Suppressor macrophage treated with lipopolysaccharide for 1 hour (primary cell): ENCODE results near the gene ZNF613.
A peak's percentile ranks its signal among the peaks of the same experiment; 100 is the strongest.
"Not testable (repeated sequence)": the region's sequence is repeated elsewhere in the genome, so short reads cannot be mapped to it uniquely, and the experiment has no call there.

ENCODE experiments used
- DNase-seq, 3 donors: peaks; one replicate each; pipeline ENCODE4 v3.0.0-alpha.2; 2020 to 2022

ZNF613 gene

GRCh38 chr19:51944798-51945552 is 17.7 kb downstream of the ZNF613 start:
- DNase-seq: no peak

- DNase-seq: no peak
Observed at GRCh38 chr19:51946602-51947001, 19.3 kb downstream of the ZNF613 start.

- no peak for DNase-seq
Observed at GRCh38 chr19:51948975-51949374, 21.7 kb downstream of the ZNF613 start.

DNA sequence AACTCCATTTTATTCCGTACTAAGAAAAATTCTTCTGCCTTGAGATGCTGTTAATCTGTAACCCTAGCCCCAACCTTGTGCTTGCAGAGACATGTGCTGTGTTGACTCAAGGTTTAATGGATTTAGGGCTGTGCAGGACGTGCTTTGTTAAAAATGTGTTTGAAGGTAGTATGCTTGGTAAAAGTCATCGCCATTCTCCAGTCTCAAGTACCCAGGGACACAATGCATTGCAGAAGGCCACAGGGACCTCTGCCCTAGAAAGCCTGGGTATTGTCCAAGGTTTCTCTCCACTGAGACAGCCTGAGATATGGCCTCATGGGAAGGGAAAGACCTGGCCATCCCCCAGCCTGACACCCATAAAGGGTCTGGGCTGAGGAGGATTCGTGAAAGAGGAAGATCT is 30.6 kb downstream of the ZNF613 start:
- DNase-seq: not testable (repeated sequence)

DNA sequence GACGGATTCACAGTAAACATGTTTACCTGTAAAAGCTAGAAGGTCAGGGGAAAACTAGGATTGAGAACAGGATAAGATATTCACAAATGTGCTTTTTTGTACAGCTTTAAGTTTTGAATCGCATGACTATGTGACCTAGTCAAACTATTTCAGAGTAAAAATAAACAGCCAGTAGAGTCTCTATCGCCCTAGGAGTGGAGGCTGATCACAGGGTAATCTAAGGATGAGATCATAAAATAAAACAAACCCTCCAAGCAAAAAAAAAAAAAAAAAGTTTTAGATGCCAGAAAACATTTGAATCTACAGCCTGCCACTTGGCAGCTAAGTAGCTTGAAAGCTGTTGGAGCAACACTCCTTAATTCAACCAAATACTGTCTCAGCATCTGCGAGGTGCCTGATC is 32.5 kb downstream of the ZNF613 start:
- no peak for DNase-seq

- not testable (repeated sequence) for DNase-seq
Observed at GRCh38 chr19:51960621-51961233, 33.5 kb downstream of the ZNF613 start.

DNA sequence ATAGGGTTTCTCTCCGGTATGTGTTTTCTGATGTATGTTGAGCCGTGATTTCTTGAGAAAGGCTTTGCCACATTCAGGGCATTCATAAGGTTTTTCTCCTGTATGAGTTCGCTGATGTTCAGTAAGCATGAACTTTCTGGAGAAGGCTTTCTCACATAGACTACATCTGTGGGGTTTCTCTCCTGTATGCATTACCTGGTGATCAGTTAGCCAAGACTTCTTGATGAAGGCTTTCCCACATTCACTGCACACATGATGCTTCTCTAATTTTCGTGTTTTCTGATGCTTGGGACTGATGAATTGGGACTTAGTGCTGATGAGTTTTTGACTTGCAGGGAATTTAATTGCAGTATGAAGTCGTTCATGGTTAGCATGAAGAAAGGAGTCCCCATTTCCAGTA is 38.3 kb downstream of the ZNF613 start:
- no peak for DNase-seq

DNA sequence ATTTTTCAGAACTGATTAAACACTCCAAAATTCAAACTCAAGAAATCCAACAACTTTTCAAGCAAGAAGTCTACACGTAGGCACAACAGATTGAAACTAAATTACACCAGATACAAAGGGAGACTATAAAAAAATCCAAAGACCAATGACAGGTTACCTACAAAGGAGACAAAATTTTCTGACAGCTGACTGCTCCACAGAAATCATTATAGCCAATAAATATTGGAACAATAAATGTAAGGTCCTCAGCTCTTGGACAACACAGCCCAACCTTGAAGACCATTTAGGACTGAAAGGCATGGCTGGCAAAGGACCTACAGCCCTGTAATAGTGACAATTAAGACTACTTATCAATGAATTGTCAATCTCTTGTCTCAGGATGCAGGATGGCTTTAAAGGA is 43.4 kb downstream of the ZNF613 start:
- no peak for DNase-seq

- DNase-seq: peak in 1 of 3 donors; percentile 41
Observed at GRCh38 chr19:51971624-51972023, 44.4 kb downstream of the ZNF613 start.

GRCh38 chr19:51975787-51976186 is 48.5 kb downstream of the ZNF613 start:
- not testable (repeated sequence) for DNase-seq

GRCh38 chr19:51976852-51977251 is 49.6 kb downstream of the ZNF613 start:
- no peak for DNase-seq

GRCh38 chr19:51977346-51977745 is 50.1 kb downstream of the ZNF613 start:
- no peak for DNase-seq

DNA sequence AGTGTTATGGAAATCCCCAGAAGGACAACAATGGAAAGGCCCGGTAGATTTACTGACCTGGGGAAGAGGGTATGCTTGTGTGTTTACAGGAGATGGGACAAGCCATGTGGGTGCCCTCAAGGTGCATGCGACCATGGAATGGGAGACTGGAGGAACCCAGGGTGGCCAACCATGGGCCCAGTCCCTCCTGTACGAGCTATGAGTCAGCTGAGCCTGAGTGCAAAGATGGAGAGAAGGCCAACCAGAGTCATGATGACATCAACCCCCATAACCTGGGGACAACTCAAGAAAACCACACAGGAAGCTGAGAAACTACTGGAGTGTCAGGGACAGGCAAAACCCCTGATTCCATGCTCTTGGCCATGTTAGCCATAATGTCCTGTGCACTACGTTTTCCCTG is 51.6 kb downstream of the ZNF613 start:
- DNase-seq: no peak

DNA sequence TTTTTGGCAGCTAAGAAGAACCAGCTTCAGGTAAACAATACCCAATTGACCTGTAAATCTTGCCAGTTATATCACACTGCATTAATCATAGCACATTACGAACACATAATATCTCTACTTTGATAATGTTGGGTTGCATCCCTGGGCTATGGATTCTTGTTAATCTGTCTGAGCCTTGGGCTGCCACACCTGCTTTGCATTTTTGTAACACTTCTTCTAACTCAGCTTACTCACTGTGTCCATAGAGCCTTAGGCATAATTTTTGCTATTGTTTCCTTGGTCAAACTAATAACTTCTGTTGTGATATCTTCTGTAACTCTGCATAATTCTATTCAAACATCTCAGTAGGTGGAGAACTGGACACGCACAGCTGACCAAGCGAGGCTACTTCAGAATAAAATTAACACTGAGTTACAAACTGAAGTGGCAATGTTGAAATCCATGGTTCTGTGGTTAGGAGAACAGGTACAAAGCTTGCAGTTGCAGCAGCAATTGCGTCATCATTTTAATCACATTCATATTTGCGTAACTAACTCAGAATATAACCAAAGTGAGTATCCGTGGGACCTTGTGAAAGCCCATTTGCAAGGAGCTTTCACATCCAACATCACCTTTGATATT is 53.0 kb downstream of the ZNF613 start:
- DNase-seq: no peak

DNA sequence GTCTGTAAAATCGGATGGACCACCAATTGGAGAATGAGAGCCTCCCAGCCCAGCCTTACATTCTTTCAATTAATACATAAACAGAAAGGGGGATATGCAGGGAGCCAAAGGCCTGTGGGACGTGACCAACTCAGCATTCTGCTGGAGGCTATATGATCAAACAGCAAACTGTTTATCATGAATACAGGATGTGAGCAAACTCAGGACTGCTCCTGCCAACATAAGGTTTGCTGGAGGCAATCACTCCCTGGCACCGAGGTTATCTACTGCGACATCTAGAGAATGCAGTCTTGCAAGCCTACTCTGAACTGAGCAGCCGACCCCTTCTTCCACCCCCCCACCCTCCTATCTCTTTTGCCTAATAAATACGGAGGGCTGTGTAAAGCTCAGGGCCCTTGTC is 53.7 kb downstream of the ZNF613 start:
- DNase-seq: not testable (repeated sequence)

GRCh38 chr19:51983361-51983760 is 56.1 kb downstream of the ZNF613 start:
- no peak for DNase-seq

- DNase-seq: peak; percentile 95 to 98 (median 97)
Observed at GRCh38 chr19:51986309-51987291, 59.3 kb downstream of the ZNF613 start, which contains the start of gene ZNF350. TSS of gene ZNF350 (minus strand) at chr19:51986840. CDS start at chr19:51974360, 12,480 bp downstream.

GRCh38 chr19:51993422-51993821 is 66.2 kb downstream of the ZNF613 start:
- DNase-seq: no peak

- DNase-seq: no peak
Observed at GRCh38 chr19:51994048-51994644, 66.9 kb downstream of the ZNF613 start.
